Measurements from ENCODE around the gene KLHL13. TPM values are rescaled to one million over a fixed set of nuclear protein-coding genes. Genes with fewer than 3 reads are reported as not detected.
"Not testable (repeated sequence)": the region's sequence is repeated elsewhere in the genome, so short reads cannot be mapped to it uniquely, and the experiment has no call there.

KLHL13 gene
- polyA plus RNA-seq, 1 experiment: 10.7 TPM

DNA sequence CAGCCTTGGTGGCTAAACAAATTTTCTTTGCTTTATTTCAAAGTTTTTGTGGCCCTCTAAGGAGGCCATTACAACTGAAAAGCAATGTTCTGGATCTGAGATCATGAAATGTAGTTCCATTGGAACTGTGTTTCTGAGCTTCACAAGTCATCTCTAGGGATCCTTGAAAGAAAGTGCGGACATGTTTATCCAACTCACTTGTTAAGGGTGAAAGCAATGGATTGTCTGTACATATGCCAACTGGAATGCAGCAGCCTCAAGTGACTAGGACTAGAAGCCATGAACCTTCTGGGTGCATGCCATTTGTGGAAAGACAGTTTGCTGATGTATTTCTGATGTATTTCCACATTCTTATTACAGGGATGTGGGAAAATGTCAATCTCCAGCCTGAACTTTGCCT is 36.7 kb upstream of the KLHL13 start:
- TF ChIP-seq, protein P1, sequence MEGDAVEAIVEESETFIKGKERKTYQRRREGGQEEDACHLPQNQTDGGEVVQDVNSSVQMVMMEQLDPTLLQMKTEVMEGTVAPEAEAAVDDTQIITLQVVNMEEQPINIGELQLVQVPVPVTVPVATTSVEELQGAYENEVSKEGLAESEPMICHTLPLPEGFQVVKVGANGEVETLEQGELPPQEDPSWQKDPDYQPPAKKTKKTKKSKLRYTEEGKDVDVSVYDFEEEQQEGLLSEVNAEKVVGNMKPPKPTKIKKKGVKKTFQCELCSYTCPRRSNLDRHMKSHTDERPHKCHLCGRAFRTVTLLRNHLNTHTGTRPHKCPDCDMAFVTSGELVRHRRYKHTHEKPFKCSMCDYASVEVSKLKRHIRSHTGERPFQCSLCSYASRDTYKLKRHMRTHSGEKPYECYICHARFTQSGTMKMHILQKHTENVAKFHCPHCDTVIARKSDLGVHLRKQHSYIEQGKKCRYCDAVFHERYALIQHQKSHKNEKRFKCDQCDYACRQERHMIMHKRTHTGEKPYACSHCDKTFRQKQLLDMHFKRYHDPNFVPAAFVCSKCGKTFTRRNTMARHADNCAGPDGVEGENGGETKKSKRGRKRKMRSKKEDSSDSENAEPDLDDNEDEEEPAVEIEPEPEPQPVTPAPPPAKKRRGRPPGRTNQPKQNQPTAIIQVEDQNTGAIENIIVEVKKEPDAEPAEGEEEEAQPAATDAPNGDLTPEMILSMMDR (IDR thresholded peaks at IDR 0.05; ENCODE audit: low read depth, low read length): no peak
- Histone ChIP-seq H3K27ac (ENCODE audit: low read depth, low read length) (no peak overlapping the region), H3K9me3 (ENCODE audit: control insufficient read depth, insufficient read depth, low read length) (no peaks in the 10 kb centered on the region), H3K4me3 (ENCODE audit: low read depth, low read length) (no peak overlapping the region), H3K27me3 (ENCODE audit: control insufficient read depth, insufficient read depth, low read length) (no peaks in the 10 kb centered on the region)
- CTCF ChIA-PET: no interaction called here
- POLR2A ChIA-PET: no interaction called here
- no peak for DNase-seq (ENCODE audit: low read depth, low spot score)

DNA sequence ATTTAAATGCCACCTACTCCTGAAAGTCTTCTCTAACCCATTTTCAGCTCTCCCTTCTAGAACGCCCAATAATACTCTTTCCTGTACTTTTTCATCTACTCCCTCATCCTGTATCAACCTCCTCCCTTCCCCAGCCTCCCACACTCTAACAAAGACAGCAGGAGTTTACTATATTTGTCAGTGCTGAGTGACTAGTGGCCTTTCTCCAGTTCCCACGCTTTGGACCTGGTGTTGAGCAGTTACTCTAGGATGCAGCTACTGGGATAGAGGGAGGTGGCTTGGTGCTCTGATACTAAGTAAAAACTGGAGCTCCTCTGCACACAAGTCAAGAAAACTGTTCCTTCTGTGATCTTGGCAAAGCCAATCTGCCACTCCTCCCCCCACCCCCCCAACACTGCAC is 36.1 kb upstream of the KLHL13 start:
- H3K9me3 ChIP-seq (ENCODE audit: control insufficient read depth, insufficient read depth, low read length): no peaks in the 10 kb centered on the region
- H3K27ac ChIP-seq (ENCODE audit: low read depth, low read length): no peak overlapping the region
- ChIA-PET POLR2A (no interaction called here), CTCF (no interaction called here)
- no peak overlapping the region for H3K4me3 ChIP-seq (ENCODE audit: low read depth, low read length)
- TF ChIP-seq, protein P1 (IDR thresholded peaks at IDR 0.05; ENCODE audit: low read depth, low read length): no peak
- H3K27me3 ChIP-seq (ENCODE audit: control insufficient read depth, insufficient read depth, low read length): no peaks in the 10 kb centered on the region
- DNase-seq (ENCODE audit: low read depth, low spot score): no peak

DNA sequence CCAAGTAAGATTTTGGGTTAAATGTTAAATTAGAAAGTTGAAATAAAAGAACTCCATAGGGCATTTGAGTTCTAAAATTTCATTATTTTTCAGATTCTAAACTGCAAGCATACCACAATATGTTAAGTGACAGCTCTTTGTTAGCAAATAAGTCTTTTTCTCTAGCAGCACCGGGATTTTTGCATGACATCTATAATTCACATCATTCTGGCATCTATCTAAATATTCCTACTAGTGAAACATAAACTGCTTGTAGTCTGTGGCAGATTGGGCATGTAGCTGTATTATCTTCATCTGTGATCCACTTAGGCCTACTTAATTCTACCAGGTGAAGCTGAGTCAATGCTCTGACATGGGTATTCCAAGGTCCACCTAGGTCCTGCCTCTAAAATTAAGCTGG is 32.1 kb upstream of the KLHL13 start:
- no peak for DNase-seq (ENCODE audit: low read depth, low spot score)
- Histone ChIP-seq H3K27ac (ENCODE audit: low read depth, low read length) (no peak overlapping the region), H3K27me3 (ENCODE audit: control insufficient read depth, insufficient read depth, low read length) (no peaks in the 10 kb centered on the region), H3K4me3 (ENCODE audit: low read depth, low read length) (no peak overlapping the region), H3K9me3 (ENCODE audit: control insufficient read depth, insufficient read depth, low read length) (no peaks in the 10 kb centered on the region)
- POLR2A ChIA-PET: no interaction called here
- CTCF ChIA-PET: no interaction called here
- TF ChIP-seq, protein P1 (IDR thresholded peaks at IDR 0.05; ENCODE audit: low read depth, low read length): no peak

DNA sequence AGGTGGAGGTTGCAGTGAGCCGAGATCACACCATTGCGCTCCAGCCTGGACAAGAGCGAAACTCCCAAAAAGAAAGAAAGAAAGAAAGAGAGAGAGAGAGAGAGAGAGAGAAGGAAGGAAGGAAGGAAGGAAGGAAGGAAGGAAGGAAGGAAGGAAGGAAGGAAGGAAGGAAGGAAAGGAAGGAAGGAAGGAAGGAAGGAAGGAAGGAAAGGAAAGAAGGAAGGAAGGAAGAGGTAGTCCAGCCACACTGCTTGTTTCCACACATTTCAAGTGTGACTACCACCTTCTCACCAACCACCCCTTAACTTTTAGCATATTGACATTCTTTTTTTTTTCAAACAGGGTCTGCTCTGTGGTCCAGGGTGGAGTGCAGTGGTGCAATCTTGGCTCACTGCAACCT is 31.2 kb upstream of the KLHL13 start:
- CTCF ChIA-PET: not testable (repeated sequence)

DNA sequence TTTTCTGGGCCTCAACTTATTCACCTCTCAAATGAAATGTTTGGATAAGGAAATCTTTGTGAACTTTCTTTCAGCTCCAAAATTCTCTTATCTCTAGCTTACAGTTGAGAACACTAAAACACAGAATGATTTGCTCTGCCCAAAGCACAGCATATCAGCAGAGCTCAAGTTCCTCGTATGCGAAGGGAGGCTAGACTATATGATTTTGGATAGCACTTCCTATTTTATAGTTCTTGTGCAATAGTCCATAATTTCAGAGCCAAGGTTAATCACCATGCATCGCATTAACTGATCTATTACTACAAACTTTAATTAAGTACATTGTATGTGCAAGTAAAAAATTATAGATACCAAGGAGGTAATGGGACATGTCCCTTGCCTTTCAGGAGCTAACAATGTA is 27.0 kb upstream of the KLHL13 start:
- ChIA-PET CTCF (no interaction called here), POLR2A (no interaction called here)
- Histone ChIP-seq H3K9me3 (ENCODE audit: control insufficient read depth, insufficient read depth, low read length) (no peaks in the 10 kb centered on the region), H3K27ac (ENCODE audit: low read depth, low read length) (no peak overlapping the region), H3K4me3 (ENCODE audit: low read depth, low read length) (no peak overlapping the region), H3K27me3 (ENCODE audit: control insufficient read depth, insufficient read depth, low read length) (no peaks in the 10 kb centered on the region)
- no peak for DNase-seq (ENCODE audit: low read depth, low spot score)
- TF ChIP-seq, protein P1 (IDR thresholded peaks at IDR 0.05; ENCODE audit: low read depth, low read length): no peak

More for the DNA sequence above, 31.2 kb upstream of the KLHL13 start:
- DNase-seq (ENCODE audit: low read depth, low spot score); H3K4me3 ChIP-seq (ENCODE audit: low read depth, low read length); H3K27me3 ChIP-seq (ENCODE audit: control insufficient read depth, insufficient read depth, low read length); H3K9me3 ChIP-seq (ENCODE audit: control insufficient read depth, insufficient read depth, low read length); POLR2A ChIA-PET; H3K27ac ChIP-seq (ENCODE audit: low read depth, low read length): not testable (repeated sequence)

DNA sequence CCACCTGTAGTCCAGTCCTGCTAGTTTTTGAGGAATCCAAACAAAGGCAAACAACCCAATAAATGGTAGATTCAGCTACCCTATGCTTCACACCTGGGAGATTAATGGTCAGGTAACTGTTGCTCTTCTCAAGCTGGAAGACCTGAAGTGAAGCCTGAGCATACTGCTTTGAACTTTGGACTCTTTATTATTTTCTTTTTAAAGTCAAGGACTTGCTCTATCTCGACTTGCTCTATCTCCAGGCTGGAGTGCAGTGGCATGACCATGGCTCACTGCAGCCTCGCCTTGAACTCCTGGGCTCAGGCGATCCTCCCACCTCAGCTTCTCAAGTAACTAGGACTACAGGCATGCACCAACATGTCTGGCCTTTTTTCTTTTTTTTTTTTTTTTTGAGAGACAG is 14.7 kb upstream of the KLHL13 start:
- CTCF ChIA-PET: no interaction called here
- H3K27me3 ChIP-seq (ENCODE audit: control insufficient read depth, insufficient read depth, low read length): no peaks in the 10 kb centered on the region
- TF ChIP-seq, protein P1 (IDR thresholded peaks at IDR 0.05; ENCODE audit: low read depth, low read length): no peak

More for the DNA sequence above, 14.7 kb upstream of the KLHL13 start:
- no peak overlapping the region for H3K27ac ChIP-seq (ENCODE audit: low read depth, low read length)
- H3K9me3 ChIP-seq (ENCODE audit: control insufficient read depth, insufficient read depth, low read length): no peaks in the 10 kb centered on the region
- no peak for DNase-seq (ENCODE audit: low read depth, low spot score)
- POLR2A ChIA-PET: no interaction called here
- no peak overlapping the region for H3K4me3 ChIP-seq (ENCODE audit: low read depth, low read length)

Measured in AG04450 (cell line).